Measurements from ENCODE around the gene HMX1.

The HMX1 gene

DNA sequence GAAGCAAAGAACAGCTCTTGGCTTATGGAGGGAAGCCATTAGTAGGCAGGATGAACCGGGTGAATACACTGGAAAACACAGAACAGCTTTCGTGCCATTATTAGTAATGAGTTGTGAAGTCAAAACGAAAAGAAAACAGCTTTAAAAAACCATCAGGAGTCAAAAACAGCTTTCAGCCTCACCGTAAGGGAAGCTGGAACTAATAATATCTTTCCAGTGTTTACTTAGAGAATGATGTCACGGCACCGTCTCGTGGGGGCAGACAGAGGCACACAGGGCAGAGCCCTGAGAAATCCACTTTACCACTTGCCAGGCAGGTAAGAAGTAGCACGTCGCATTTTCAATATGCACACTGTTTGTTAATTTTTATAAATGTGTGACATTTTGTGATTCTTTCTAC is 37.9 kb upstream of the HMX1 start:
- DNase-seq = no peak

DNA sequence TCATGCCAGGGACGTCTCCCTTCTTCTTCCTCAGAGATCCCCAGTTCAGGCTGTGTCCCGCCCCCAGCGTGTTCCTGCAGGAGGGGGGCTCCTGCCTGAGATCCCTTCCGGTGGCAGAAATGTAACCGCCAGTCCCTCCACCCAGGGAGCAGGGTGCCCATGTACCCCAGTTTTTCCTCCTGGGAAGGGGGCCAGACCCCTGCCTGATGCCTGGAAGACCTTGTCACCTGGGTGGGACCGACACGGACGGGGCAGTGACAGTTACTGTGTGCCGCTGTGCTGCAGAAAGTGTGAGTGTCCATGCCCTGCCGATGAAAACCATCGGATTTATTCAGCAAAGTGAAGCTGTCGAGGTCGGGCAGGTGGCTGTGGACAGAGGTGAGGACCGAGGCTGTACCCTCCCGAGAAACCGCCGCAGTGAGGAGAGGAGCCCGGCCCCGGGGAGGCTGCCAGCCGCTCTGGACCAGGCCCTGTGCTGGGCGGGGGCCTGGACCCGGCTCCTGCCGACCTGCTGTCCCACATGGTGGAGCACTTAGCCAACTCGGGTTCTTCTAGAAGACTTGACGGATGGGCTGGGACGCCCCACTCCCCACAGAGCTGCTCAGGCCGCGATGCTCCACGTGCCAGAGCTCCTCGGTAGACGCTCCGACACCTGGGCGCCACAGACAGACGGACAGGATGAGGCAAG is 36.7 kb upstream of the HMX1 start:
- DNase-seq = no peak

DNA sequence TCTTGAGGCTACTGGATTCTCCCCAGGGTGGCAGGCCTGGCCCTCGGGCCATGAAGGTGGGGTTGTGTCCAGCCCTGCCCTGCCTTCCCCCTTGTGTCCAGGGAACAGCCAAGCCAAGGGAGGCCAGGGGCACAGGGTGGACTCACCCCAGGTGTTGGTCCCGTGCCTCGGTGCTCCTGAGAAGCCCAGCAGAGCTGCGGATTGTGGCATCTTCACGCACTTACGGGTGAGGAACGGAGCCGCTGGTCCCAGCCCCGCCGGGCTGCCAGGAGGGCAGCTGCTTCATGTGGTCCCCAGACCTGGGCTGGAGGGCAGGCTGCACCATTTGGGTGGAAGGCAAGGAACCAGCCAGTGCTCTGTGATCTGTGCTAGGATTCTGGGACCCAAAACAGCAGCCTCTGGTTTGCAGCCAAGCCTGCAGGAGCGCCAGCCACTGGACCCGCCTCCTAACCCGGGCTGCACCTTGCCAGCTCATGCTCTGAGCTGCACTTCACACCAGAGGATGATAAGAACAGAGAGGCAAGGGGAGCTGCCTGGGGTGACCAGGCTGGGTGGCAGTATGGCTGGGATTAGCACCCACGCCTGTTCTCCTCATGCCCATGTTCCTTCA is 36.1 kb upstream of the HMX1 start:
- no peak for DNase-seq

DNA sequence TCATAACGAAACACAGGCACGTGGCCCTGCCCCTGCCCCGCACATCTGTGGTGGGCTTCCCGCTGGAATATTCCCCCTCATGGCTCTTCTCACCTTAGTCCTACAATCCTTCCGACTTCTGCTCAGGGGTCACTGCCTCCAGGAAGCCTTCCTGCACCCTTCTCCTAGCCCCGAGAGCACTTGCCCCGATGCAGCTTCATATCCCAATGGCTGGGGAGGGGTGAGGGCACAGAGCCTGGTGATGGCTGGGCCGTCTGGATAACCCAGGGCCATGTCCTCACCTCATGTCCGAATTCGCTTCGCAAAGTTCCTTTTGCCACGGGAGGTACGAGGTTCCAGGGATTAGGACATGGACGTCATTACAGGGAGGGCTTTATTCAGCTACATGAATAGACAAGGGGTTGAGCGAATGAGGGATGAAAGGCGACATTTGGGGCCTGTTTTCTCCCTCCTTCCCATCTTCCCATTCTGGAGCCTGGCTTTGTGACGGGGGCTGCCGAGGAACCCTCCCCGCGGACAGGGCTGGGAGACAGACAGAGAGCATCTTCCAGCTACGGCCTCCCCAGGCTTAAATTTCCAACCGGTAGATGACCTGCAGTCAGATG is 35.5 kb upstream of the HMX1 start:
- DNase-seq = no peak

DNA sequence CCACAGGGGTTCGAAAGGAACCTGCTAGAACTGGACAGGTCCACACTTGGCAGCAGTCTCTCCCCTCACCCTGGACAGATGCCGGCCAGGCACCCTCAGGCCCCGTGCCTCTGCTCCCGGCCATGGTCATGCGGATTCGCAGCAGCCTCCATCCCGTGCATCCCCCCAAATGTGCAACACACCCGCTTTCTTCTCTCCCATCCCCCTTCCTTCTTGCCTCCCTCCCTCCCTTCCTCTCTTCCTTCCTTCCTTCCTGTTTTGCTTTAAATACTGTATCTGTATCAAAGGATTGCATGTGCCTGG is 35.0 kb upstream of the HMX1 start:
- DNase-seq = no peak

DNA sequence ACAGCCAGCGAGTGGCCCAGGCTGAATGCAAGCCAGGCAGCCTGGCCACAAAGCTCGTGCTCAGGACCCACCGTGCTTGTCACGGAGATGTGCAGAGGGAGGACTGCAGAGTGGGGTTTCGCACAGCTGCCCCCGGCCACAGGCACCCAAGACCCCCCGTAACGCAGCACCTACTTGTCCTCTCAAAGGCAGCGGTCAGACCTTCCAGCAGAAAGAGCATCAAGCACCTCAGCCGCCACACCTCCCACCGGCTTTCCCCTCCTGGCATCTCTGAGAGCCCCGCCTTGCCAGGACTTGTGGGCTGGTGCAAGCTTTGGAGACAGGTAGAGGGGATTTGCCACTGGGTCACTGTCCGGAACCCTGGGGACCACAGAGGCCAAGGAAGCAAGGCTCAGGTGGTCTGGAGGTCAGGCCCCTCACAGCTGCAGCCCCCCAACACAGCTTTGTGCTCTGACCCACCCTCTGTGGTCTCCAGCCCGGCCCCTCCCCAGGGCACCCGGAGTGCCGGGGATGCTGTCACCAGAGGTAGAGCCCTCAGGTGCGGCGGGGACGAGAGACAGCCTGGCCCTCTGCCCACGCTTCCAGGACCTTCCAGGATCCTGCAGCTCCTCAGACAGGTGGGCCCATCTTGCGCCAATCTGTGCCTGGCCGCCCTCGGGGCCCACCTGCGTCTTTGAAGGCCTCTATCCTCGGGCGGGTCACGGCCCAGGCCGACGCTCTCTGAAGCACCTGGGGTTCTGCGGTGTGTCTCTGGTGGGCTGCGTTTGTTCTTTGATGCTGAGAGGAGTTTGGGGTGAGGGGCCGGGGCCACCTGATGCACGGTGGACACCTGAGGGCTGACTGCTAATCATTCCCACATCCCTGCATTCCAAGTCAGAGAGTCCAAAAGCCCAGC is 34.4 kb upstream of the HMX1 start:
- no peak for DNase-seq

DNA sequence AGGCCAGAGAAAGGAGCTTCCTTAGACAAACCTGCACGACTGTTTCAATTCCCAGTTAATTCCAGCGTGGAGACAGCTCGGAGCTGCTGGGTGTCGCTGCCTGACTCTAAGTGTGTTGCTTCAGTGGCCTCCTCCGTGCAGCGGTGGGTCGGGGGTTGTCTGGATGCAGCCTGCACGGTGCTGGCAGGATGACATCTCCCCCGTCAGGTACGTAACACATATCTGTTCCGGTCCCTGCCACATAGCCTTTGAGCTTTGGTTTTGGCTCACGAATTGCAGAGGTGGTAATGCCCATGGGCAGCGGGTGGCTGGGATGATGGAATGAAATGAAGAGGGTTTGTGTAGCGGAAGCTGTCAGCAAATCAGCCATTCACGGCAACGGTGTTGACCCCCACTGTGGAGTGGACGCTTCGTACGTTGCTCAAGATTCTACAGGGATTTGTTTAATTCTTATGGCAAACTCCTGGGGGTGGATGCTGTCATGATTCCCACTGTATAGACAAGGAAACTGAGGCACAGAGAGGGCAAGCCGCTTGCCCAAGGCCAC is 33.7 kb upstream of the HMX1 start:
- no peak for DNase-seq

DNA sequence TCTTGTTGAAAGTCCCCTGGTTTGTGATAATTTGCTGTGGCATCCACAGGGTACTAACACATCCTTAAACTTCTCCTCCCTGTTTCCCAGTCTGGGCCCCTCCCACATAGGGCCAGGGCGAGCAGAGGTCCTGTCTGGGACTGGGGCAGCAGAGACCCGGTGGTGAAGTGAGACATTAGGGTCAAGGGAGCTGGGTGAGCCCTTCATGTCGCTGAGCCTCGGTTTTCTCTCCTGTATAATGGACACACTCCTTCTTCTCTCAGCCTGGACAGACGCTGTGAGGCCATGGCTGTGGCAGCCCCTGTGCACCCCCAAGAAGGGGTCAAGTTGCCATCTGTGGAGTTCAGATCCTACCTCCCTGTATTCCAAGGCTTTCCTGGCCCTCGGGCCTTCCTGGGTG is 33.0 kb upstream of the HMX1 start:
- no peak for DNase-seq

DNA sequence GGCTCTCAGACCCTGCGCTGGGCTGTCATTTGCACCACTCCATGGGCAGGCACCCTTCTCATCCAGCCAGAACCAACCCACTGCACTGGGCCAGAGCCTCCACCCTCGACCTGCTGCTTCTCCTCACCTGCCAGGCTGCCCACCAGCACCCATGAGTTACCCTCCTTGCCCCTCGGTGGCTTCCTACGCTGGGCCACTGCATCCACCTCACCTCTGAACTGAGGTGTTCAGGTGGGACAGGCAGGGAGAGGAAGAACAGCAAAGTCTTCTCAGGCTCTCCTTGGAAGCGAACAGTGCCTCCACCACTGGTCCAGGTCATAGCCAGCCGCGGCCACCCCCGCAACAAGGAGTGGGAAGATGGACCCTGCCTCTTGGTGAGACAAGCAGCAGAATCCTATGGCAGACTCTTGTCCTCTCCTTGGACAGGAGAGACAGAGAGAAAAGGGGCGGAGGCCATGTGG is 32.4 kb upstream of the HMX1 start:
- no peak for DNase-seq

DNA sequence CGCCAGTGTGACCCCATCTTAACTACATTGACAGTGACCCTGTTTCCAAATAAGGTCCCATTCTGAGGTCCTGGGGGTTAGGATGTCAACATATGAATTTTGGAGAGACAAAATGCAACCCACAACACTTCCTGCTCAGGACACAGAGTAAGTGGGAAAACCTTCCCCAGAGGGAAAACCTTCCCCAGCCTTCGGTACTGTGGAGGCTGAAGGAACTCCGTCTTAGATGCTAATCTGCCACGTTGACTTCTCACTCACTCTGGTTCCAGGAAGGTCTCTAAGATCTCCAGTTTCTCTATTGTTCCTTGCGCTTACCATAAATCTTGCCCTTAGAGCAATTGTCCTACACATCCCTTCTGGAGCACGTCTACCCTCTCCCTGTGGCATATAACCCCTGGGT is 29.7 kb upstream of the HMX1 start:
- DNase-seq = no peak

DNA sequence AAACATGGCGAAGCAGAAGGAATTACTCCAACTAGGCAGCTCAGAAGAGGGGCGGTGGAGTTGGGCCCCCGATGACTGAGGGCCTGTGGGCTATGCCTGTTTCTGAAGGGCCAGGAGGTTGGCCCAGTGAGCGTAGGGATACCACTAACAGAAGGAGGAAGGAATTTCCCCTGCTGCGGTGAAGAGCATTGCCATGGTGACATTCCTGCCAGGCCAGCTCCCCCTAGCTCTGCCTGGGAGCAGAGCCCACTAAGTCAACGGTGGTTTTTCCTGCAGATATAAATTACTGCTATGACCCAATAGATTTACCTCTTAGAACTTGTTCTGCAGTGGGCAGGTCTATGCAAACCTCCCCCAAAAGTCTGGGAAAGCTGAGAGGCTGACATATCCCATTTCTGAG is 28.9 kb upstream of the HMX1 start:
- no peak for DNase-seq

DNA sequence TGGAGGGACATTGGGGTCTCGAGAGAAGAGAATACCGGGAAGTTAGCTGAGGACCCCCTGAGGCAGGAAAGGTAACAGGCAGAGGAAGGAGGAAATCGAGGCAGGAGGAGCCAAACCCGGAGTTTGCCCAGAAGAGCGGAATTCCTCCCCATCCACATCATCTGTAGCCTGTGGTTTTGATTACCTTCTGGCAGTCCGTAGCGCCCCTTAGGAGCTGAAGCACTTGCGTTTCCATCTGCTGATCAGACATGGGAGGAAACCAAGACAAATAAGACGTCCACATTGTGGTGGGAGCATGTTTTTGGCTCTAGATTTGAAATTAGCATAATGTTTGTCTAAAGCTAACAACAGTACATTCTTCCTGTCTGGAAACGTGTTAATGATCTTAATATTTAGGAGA is 26.8 kb upstream of the HMX1 start:
- no peak for DNase-seq

DNA sequence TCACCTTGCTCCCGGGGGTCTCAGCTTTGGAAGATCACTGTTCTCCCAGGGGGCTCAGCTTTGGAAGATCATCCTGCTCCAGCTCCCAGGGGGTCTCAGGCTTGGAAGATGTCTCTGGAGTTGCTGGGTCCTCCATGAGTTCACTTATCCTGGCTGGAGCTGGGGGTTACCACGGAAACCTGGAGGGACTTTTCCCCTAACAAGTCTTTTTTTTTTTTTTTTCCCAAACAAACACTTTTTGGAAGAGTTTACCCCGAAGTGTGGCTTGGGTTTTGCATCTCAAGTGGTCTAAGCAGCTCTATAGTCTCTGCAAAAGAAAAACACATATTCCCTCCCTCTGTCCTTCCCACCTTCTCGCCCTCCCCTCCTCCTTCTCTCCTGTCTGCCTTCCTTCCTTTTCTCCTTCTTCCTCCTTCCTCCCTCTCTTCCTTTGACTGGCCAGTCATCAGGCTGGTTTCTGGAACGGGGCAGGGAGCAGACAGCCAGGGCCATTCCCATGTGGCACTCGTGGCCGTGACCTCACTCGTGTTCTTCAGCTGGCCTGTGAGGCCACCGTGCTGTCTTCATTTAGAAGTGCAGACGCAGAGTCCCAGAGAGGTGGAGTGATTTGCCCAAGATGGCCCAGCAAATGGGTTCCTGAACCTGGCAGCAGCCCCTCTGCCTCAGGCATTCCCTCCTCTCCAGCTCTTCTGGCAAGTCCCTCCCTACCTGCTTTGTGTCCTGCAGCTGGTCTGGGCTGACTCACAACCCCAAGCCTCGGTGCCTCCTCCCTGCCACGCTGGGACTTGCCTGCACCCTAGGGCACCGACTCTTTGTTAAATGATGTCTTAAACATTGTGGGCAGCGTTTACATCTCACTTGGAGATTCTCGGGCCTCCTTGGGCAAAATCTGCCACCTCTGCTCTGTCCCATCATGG is 25.9 kb upstream of the HMX1 start:
- DNase-seq = no peak

DNA sequence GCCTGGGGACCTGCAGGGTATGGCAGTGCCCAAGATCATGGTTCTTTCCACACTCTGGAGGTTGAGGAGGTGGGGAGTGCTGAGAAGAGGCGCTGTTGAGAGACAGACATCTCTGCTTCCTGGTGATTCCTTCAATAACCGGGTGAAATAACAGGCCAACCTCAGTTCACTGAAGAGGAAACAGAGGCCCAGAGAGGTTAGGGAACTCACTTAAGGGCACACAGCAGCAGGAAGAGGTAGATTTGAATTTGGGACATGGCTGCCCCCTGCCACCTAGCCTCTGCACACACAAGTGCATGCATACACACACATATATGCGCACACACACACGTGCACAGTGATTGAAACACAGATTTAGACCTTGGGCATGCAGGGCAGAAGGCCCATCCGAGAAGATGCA is 24.9 kb upstream of the HMX1 start:
- no peak for DNase-seq

DNA sequence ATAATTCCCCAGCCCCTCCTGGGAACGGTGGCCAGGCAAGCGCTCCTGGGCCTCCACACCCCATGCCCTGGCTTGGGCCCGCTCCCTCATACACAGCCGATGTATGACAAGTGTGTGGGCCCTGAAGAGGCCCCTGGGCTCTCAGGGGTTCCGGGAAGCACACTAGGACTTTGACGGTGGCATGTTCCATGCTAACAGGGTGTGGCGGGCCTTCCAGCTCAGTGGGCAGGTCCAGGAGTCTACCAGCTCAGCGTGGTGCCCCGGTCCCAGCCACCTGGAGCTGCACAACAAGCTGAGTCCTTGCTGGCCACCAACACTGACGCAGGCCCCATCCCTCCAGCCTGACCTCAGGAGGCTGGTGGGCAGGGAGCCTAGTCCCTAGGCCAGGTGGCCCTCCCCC is 24.4 kb upstream of the HMX1 start:
- DNase-seq = no peak

DNA sequence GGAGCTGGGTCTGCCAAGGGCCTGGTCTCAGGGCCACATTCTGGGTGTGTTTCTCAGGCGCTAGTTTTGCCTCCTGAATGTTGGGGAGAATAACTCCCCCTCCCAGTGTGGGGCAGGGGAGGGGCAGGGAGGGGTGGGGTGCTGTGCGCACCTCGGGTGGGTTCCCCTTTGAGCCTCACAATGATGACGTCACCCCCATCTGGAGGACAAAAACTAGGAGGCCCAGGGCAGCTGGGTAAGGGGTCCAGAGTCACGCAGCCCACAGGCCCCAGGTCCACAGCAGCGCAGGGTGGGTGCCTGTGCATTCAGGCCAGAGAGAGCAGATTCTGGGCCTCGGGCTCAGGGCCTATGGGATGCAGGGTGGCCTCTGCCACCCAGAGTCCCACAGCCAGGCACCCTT is 23.7 kb upstream of the HMX1 start:
- DNase-seq = no peak

DNA sequence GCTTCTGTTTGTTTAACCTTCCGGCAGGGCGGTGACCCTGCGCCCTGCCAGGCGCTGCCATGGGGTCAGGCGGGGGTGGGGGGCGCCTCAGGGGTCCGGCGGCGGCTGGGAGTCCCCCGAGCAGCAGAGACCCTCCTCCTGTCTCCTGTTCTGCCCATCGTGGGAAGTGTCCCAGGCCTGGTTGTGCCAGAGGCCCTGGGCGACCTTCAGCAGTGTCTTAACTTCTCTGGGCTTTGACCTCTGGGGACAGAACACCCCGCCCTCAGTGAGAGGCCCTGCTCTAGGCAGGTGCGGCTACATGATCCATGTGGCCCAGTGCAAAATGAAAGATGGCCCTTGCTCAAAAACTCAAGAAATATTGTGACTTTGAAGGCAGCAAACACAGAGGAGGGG is 22.8 kb upstream of the HMX1 start:
- DNase-seq = no peak

DNA sequence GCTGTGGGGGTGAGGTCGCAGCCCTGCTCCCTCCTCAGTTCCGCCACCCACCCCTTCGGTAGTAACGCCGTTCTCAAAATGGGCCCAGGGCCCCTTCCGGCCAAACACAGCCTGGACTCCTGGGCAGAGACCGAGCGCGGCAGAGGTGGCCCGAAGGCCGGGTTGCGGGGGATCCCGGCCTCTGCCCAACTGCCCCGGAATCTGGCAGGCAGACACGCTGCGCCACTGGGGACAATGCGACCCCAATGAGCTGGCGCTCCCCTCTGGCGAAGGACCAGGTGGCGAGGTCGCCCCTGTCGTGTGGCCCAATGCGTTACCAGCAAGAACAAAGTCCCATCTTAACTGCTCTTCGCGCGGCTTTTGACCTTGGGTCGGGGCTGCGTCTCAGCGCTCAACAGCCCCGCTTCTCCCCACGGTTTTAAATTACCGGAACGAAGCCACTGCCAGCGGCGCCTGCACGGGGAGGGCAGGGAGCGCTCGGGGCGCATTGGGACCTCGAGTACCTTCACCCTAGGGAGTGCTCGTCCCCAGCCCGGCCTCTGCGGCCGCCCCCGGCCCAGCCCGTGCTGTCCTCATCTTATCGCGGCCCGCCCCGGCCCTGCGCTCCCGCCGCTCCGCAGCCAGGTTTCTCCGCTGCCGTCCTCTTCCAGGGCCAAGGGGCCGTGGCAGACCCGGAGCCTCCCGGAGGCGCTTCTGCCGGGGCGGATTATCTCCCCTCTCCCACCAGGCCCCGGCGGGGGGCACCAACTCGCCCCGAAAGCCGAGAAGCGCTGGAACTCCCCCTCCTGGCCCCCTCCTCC is 22.2 kb upstream of the HMX1 start:
- no peak for DNase-seq

DNA sequence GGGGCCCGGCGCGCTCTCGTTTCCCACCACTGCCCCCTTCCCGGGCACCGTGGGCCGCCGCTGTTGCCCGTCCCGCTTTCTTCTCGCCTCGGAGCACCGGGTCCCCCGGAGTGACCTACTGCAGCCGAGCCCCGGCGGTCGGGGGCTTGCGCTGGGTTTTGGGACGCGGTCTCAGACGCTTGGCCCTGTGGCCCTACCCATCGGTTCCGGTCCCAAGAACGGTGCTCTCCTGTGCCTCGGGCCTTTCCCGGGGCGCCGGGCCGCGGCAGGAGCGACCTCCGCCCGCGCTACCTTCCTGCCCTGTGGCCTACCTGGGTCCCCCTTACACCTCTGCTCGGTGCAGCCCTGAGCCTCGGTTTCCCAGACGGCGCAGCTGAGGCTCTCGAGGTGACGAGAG is 21.6 kb upstream of the HMX1 start:
- DNase-seq = no peak

DNA sequence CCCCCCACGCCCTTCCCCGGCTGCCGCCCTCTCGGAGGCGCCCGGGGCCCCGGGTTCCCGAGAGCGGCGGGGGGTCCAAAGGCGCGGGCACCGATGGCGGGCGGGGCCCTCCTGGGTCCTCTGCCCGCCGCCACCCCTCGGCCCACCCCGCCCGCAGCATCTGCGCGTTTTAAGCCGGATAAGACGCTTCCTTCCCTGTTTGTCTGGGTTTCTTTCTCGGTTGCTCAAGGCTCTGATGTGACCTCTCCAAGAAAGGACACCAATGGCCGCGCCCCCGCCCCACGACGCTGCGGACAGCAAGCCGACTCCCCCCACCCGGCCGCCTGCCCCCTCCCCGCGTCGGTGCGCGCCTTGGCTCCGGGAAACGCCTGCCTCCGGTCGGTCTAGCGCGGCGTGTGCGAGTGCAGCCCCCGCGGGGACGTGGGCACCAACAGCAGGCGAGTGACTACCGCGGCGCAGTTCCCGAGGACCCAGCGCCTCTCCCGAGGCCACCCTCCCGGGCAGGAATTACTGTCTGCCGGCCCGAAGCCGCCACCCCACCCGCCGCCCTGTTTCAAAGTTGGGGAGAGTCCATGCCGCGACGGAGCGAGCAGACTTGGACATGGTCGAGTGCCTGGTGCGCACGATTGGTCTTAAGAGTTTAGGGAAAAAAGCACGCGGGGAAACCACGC is 21.1 kb upstream of the HMX1 start:
- DNase-seq = no peak
